A549 (cell line): ENCODE data around the gene KCNMA1.

Source experiments
- BHLHE40 ChIP-seq: IDR thresholded peaks from 2 replicates; pipeline ENCODE4 v1.6.1; 2012; ENCODE audit warnings: low read depth, low read length, inconsistent platforms
- CEBPB ChIP-seq, 2 experiments: fragments of >200 bp in 1 of 2; sonication (Bioruptor Twin) in 1 of 2; formaldehyde crosslinking in 1 of 2; IDR thresholded peaks; 2 replicates each; pipeline ENCODE4 v1.6.1; 2012 to 2016
- EP300 ChIP-seq, 2 experiments: fragments of >200 bp; sonication (Bioruptor Twin); formaldehyde crosslinking; IDR thresholded peaks; 2 replicates in 1 of 2; 3 replicates in 1 of 2; pipeline ENCODE4 v1.6.1; 2016 to 2017
- MAFK ChIP-seq: fragments of 450-650 bp; IDR thresholded peaks from 2 replicates; pipeline ENCODE4 v1.6.1; 2014; ENCODE audit not compliant: partially characterized antibody
- NR3C1 ChIP-seq: fragments of >200 bp; sonication (Bioruptor Twin); formaldehyde crosslinking; IDR thresholded peaks from 3 replicates; pipeline ENCODE4 v1.6.1; 2017
- POLR2A ChIP-seq: IDR thresholded peaks from 2 replicates; pipeline ENCODE4 v1.6.1; 2012; ENCODE audit warnings: mild to moderate bottlenecking, low read length
- RNF2 ChIP-seq: fragments of 200-600 bp; sonication (generic); IDR thresholded peaks from 2 replicates; pipeline ENCODE4 v1.6.1; 2016; ENCODE audit warnings: low read depth, mild to moderate bottlenecking, antibody characterized with exemption, moderate library complexity, borderline replicate concordance
- SREBF2 ChIP-seq: fragments of 450-650 bp; IDR thresholded peaks from 2 replicates; pipeline ENCODE4 v1.6.1; 2014; ENCODE audit warnings: mild to moderate bottlenecking, moderate library complexity
- TF ChIP-seq, protein P1 (sequence below): fragments of >200 bp; sonication (Bioruptor Twin); formaldehyde crosslinking; IDR thresholded peaks from 3 replicates; pipeline ENCODE4 v1.5.1; 2016
- TF ChIP-seq, protein P2 (sequence below): IDR thresholded peaks from 2 replicates; pipeline ENCODE4 v1.6.1; 2012
- TF ChIP-seq, protein P3 (sequence below): fragments of 200-600 bp; sonication (generic); IDR thresholded peaks from 2 replicates; pipeline ENCODE4 v1.6.1; 2016; ENCODE audit warnings: antibody characterized with exemption, mild to moderate bottlenecking, moderate library complexity

DNA sequence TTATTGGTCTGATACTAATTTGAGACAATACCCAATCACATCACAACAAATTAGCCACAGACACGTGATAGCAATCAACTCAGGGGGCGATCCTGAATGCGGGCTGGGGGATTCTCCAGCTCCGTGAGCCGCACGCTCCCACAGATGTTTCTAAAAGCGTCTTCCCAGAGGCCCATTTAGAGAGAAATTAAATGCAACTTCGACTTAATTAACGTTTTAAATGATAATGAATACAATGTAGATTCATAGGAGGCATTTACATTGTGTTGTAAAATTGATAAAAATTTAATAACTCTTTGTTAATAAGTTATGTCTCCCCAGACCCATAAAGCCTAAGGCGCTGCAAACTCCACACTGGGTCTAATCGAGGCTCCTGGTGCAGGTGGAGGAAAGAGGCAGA lies 642.6 kb downstream of the KCNMA1 start:
- no peak for TF ChIP-seq BHLHE40
- TF ChIP-seq, protein P1, sequence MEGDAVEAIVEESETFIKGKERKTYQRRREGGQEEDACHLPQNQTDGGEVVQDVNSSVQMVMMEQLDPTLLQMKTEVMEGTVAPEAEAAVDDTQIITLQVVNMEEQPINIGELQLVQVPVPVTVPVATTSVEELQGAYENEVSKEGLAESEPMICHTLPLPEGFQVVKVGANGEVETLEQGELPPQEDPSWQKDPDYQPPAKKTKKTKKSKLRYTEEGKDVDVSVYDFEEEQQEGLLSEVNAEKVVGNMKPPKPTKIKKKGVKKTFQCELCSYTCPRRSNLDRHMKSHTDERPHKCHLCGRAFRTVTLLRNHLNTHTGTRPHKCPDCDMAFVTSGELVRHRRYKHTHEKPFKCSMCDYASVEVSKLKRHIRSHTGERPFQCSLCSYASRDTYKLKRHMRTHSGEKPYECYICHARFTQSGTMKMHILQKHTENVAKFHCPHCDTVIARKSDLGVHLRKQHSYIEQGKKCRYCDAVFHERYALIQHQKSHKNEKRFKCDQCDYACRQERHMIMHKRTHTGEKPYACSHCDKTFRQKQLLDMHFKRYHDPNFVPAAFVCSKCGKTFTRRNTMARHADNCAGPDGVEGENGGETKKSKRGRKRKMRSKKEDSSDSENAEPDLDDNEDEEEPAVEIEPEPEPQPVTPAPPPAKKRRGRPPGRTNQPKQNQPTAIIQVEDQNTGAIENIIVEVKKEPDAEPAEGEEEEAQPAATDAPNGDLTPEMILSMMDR: no peak
- TF ChIP-seq, protein P2, sequence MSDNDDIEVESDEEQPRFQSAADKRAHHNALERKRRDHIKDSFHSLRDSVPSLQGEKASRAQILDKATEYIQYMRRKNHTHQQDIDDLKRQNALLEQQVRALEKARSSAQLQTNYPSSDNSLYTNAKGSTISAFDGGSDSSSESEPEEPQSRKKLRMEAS: no peak
- TF ChIP-seq SREBF2: no peak
- TF ChIP-seq, protein P3, sequence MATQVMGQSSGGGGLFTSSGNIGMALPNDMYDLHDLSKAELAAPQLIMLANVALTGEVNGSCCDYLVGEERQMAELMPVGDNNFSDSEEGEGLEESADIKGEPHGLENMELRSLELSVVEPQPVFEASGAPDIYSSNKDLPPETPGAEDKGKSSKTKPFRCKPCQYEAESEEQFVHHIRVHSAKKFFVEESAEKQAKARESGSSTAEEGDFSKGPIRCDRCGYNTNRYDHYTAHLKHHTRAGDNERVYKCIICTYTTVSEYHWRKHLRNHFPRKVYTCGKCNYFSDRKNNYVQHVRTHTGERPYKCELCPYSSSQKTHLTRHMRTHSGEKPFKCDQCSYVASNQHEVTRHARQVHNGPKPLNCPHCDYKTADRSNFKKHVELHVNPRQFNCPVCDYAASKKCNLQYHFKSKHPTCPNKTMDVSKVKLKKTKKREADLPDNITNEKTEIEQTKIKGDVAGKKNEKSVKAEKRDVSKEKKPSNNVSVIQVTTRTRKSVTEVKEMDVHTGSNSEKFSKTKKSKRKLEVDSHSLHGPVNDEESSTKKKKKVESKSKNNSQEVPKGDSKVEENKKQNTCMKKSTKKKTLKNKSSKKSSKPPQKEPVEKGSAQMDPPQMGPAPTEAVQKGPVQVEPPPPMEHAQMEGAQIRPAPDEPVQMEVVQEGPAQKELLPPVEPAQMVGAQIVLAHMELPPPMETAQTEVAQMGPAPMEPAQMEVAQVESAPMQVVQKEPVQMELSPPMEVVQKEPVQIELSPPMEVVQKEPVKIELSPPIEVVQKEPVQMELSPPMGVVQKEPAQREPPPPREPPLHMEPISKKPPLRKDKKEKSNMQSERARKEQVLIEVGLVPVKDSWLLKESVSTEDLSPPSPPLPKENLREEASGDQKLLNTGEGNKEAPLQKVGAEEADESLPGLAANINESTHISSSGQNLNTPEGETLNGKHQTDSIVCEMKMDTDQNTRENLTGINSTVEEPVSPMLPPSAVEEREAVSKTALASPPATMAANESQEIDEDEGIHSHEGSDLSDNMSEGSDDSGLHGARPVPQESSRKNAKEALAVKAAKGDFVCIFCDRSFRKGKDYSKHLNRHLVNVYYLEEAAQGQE: no peak
- TF ChIP-seq POLR2A: no peak
- TF ChIP-seq RNF2: no peak
- TF ChIP-seq EP300 (IDR thresholded peaks at IDR 0.05): no peak
- no peak for TF ChIP-seq MAFK
- TF ChIP-seq CEBPB (IDR thresholded peaks at IDR 0.05): no peak
- no peak for TF ChIP-seq NR3C1
